ENCODE results near the gene ADRB2. TPM values are rescaled to one million over a fixed set of nuclear protein-coding genes. Genes with fewer than 3 reads are reported as not detected.

ADRB2 gene
- total RNA-seq, 1 experiment from 2014 or later: 0.26 TPM

DNA sequence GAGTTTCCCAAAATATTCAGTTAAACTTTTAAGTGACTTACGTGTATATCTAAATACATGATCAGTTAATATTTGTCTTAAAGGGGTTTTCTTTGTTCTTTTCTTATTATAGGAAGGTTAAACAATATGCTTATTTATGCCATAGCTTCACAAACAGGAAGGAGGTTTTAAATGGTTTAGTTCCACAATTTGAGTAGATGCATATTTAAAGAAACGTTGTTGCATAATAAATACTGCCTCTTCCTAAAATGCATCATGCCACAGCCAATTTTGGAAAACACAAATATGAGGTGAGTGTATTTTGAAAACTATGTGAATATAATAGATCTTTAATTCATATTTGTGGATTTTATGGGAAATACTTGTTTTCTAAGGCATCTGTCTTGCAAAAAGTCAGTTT lies 2.5 kb upstream of the ADRB2 start:
- Histone ChIP-seq H2BK120ac (ENCODE audit: low read depth, low read length, poor library complexity, severe bottlenecking) (no peak overlapping the region), H3K9ac (ENCODE audit: extremely low read depth, insufficient read length, low read length) (no peak overlapping the region)

More for the DNA sequence above, 2.5 kb upstream of the ADRB2 start:
- no peaks in the 10 kb centered on the region for H3K79me1 ChIP-seq (ENCODE audit: insufficient read depth, low read depth, low read length, poor library complexity, severe bottlenecking)
- no peak overlapping the region for H2AFZ ChIP-seq (ENCODE audit: low read length)
- TF ChIP-seq, protein P1, sequence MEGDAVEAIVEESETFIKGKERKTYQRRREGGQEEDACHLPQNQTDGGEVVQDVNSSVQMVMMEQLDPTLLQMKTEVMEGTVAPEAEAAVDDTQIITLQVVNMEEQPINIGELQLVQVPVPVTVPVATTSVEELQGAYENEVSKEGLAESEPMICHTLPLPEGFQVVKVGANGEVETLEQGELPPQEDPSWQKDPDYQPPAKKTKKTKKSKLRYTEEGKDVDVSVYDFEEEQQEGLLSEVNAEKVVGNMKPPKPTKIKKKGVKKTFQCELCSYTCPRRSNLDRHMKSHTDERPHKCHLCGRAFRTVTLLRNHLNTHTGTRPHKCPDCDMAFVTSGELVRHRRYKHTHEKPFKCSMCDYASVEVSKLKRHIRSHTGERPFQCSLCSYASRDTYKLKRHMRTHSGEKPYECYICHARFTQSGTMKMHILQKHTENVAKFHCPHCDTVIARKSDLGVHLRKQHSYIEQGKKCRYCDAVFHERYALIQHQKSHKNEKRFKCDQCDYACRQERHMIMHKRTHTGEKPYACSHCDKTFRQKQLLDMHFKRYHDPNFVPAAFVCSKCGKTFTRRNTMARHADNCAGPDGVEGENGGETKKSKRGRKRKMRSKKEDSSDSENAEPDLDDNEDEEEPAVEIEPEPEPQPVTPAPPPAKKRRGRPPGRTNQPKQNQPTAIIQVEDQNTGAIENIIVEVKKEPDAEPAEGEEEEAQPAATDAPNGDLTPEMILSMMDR (conservative IDR thresholded peaks at IDR 0.05): no peak
- H3K27ac Mint-ChIP-seq: no peak overlapping the region
- no peak overlapping the region for H3K4me2 ChIP-seq (ENCODE audit: insufficient read depth, insufficient read length, low read length)
- H3K27me3 Mint-ChIP-seq (ENCODE audit: low read depth): peaks cover 44% of the 10 kb centered on the region
- H2BK12ac ChIP-seq (ENCODE audit: insufficient read length, low read depth, low read length): no peak overlapping the region
- H3K27me3 ChIP-seq (ENCODE audit: insufficient read depth, low read length): peaks cover 4% of the 10 kb centered on the region; the same call in 1 of the 2 replicates
- no peaks in the 10 kb centered on the region for H4K20me1 ChIP-seq (ENCODE audit: control insufficient read depth, insufficient read depth, insufficient read length)
- H3K18ac ChIP-seq (ENCODE audit: insufficient read length, low read depth, low read length): no peak overlapping the region
- no peak overlapping the region for H3K14ac ChIP-seq (ENCODE audit: insufficient read depth, low read length)
- H4K8ac ChIP-seq (replicated peaks; ENCODE audit: insufficient read length, low read depth, low read length): no peak overlapping the region
- no peak overlapping the region for H3K4me3 Mint-ChIP-seq
- no peaks in the 10 kb centered on the region for H3K23me2 ChIP-seq (ENCODE audit: insufficient read length, low read depth, low read length, poor library complexity, severe bottlenecking)
- no peaks in the 10 kb centered on the region for H3K36me3 Mint-ChIP-seq (ENCODE audit: insufficient read depth in 1 of 3, low read depth in 3 of 3)
- no peaks in the 10 kb centered on the region for H3K9me3 Mint-ChIP-seq
- H4K91ac ChIP-seq (ENCODE audit: insufficient read length, low read depth, low read length): no peak overlapping the region
- H3K79me2 ChIP-seq (ENCODE audit: insufficient read depth, low read length): no peaks in the 10 kb centered on the region
- no peak overlapping the region for H3K4ac ChIP-seq (ENCODE audit: low read depth, low read length)
- no peaks in the 10 kb centered on the region for H3K4me1 ChIP-seq (ENCODE audit: insufficient read depth, low read length)
- H2AK5ac ChIP-seq (ENCODE audit: insufficient read length, low read length): no peak overlapping the region
- H3K27ac ChIP-seq (ENCODE audit: insufficient read length, low read depth, low read length): no peak overlapping the region
- no peak overlapping the region for H3K23ac ChIP-seq (ENCODE audit: insufficient read length, low read depth, low read length)
- no peak for DNase-seq
- no peak overlapping the region for H3T11ph ChIP-seq (ENCODE audit: low read length)
- H4K5ac ChIP-seq (ENCODE audit: insufficient read length, low read depth, low read length): no peak overlapping the region
- no peaks in the 10 kb centered on the region for H3K9me3 ChIP-seq (ENCODE audit: control insufficient read depth, low read depth, low read length)
- H3K4me1 Mint-ChIP-seq: peaks cover 27 to 30% of the 10 kb centered on the region in 2 experiments
- no peak overlapping the region for H2BK5ac ChIP-seq (ENCODE audit: insufficient read length, low read length)
- WGBS (ENCODE audit: extremely low coverage, insufficient read length, low lambda C conversion rate): no CpG with 5 or more reads among the region's 2 CpGs
- no peak overlapping the region for H3K56ac ChIP-seq (ENCODE audit: insufficient read length, low read depth, low read length)
- H2BK20ac ChIP-seq (ENCODE audit: low read depth, low read length, poor library complexity, severe bottlenecking): no peak overlapping the region
- no peak overlapping the region for H2BK15ac ChIP-seq (ENCODE audit: low read depth, low read length)

Measured in H9 (cell line).